Mucosa of stomach (tissue), 1 donor: ENCODE data around the gene RAB4B.
A peak's percentile ranks its signal among the peaks of the same experiment; 100 is the strongest.
"Not testable (repeated sequence)": the region's sequence is repeated elsewhere in the genome, so short reads cannot be mapped to it uniquely, and the experiment has no call there.

Experiments
- H3K27me3 ChIP-seq: one replicate; pipeline ENCODE4 v1.7.0; 2013; ENCODE audit warnings: mild to moderate bottlenecking, low read length; ENCODE audit not compliant: control insufficient read depth, insufficient read depth
- H3K36me3 ChIP-seq: one replicate; pipeline ENCODE4 v1.7.0; 2013; ENCODE audit warnings: low read length; ENCODE audit not compliant: control insufficient read depth, insufficient read depth
- H3K4me1 ChIP-seq: one replicate; pipeline ENCODE4 v1.7.0; 2013; ENCODE audit warnings: mild to moderate bottlenecking, low read length; ENCODE audit not compliant: control insufficient read depth, insufficient read depth
- H3K4me3 ChIP-seq: one replicate; pipeline ENCODE4 v1.7.0; 2013; ENCODE audit warnings: low read length
- H3K9ac ChIP-seq: one replicate; pipeline ENCODE4 v1.7.0; 2013; ENCODE audit warnings: mild to moderate bottlenecking, low read length, moderate library complexity
- H3K9me3 ChIP-seq: one replicate; pipeline ENCODE4 v1.7.0; 2013; ENCODE audit warnings: mild to moderate bottlenecking, low read length, moderate library complexity; ENCODE audit not compliant: control insufficient read depth
- donor health status: Pancreatic carcinoma.

Gene RAB4B

DNA sequence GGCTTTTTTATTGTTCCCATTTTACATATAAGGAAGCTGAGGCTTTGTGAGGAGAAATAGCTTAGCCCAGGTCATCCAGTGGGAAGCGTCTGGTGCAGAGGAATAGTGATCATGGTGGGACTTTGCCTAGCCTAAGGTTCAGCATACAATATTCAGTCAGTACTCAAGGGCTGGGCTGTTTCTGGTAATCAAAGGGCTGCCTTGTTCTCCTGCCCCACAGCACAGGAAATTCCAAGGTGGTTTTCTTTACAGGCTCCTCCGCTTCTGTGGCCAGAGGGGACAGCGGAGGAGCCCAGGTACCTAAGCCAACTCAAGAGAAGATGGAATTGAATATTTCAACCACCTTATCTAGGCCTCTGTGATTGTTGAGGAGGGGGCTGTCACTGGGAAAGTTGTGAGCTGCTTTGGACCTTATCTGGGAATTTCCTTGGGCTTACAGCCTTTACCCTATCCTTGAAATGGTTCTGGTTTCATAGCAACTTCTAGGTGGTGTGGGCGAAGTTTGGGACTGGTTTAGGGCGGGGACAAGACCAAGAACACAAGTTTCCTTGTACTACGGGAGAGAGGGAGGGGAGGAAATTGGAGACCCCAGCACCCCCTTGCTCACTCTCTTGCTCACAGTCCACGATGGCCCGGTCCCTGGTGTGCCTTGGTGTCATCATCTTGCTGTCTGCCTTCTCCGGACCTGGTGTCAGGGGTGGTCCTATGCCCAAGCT, 3.0 kb upstream of the RAB4B start, which contains the start of gene MIA:
Gene MIA (plus strand): TSS at position 606 of the 716 bp plus-strand sequence. CDS start 22 bp downstream, at position 628.
- Histone ChIP-seq H3K4me3 (no peak within 1 kb of the TSS), H3K4me1 (peaks cover 24% of the 10 kb centered on the region)

DNA sequence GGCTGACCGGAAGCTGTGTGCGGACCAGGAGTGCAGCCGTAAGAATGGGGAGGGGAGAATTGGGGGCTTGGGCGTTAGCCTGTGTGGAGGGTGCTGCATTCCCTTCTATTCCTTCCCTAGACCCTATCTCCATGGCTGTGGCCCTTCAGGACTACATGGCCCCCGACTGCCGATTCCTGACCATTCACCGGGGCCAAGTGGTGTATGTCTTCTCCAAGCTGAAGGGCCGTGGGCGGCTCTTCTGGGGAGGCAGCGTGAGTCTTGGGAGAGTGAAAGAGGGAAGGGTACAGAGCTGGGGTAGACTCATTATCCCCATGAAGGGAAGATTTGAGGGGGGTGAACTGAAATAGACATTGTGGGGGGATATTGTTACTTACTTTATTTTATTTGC, 2.4 kb upstream of the RAB4B start:
- peaks cover 24% of the 10 kb centered on the region for H3K4me1 ChIP-seq
- no peaks in the 10 kb centered on the region for H3K9me3 ChIP-seq
- H3K4me3 ChIP-seq = no peak overlapping the region
- no peak overlapping the region for H3K9ac ChIP-seq
- no peaks in the 10 kb centered on the region for H3K27me3 ChIP-seq
- no peaks in the 10 kb centered on the region for H3K36me3 ChIP-seq

More for the DNA sequence above, 3.0 kb upstream of the RAB4B start, which contains the start of gene MIA:
- H3K9ac ChIP-seq = no peak within 1 kb of the TSS
- no peaks in the 10 kb centered on the region for H3K9me3 ChIP-seq
- H3K36me3 ChIP-seq = no peaks in the 10 kb centered on the region
- no peaks in the 10 kb centered on the region for H3K27me3 ChIP-seq

DNA sequence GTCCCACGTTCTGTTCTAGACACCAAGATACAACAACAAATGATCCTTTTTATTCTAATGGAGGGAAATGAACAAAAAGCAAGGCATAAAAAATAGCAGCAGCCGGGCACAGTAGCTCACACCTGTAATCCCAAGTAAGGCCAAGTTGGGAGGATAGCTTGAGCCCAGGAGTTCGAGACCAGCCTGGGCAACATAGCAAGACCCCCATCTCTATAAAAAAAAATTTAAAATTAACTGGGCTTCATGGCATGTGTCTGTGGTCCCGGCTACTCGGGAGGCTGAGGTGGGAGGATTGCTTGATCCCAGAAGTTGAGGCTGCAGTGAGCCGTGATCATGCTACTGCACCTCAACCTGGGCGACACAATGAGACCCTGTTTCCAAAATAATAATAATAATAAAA, 1.7 kb upstream of the RAB4B start:
- Histone ChIP-seq H3K27me3 (no peaks in the 10 kb centered on the region), H3K4me1 (peaks cover 24% of the 10 kb centered on the region), H3K9ac (no peak overlapping the region), H3K4me3 (no peak overlapping the region), H3K36me3 (no peaks in the 10 kb centered on the region), H3K9me3 (no peaks in the 10 kb centered on the region)

DNA sequence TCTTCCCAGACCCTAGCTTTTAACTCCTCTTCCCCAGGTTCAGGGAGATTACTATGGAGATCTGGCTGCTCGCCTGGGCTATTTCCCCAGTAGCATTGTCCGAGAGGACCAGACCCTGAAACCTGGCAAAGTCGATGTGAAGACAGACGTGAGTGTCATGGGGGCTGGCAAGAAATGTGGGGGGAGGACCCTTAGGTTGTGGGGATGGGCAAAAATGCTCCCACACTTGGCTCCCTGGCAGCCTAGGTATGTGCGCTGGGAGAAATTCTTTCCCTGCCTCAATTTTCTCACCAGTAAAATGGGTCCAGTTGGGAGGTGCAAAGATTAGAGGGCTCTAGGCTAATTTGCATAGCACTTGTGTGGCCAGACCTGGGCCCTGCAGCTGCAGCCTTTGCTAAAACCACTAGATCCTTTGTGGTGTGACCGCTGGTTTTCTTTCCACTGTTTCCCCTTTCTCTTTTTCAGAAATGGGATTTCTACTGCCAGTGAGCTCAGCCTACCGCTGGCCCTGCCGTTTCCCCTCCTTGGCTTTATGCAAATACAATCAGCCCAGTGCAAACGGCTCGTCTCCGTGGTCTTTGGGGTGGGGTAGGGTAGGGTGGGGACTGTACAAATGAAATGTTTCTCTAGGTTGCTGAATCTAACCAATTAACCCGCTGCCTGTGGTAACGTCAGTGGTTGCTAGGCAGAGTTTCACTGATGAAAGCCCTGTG, 959 bp upstream of the RAB4B start:
- Histone ChIP-seq H3K4me3 (peak overlapping the region; percentile 52), H3K36me3 (no peaks in the 10 kb centered on the region), H3K9ac (peak overlapping the region; percentile 83), H3K9me3 (no peaks in the 10 kb centered on the region), H3K27me3 (no peaks in the 10 kb centered on the region), H3K4me1 (peaks cover 24% of the 10 kb centered on the region)

DNA sequence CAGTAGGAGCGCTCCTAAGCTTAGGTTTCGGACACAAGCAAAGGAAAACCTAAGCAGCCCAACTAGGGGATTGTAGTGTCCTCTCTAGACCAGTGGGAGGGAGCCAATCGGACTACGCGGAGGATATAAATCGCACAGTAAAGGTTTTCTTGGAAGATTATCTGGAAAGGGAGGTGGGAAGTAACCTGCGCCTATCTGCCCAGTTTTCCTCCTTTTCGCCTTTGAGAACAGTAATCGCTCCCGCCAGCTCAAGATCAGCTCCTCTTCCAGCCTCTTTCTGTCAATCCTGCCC, 456 bp upstream of the RAB4B start:
- no peaks in the 10 kb centered on the region for H3K27me3 ChIP-seq
- H3K4me3 ChIP-seq = peak overlapping the region; percentile 52
- no peaks in the 10 kb centered on the region for H3K36me3 ChIP-seq
- peaks cover 24% of the 10 kb centered on the region for H3K4me1 ChIP-seq
- peak overlapping the region; percentile 83 for H3K9ac ChIP-seq
- H3K9me3 ChIP-seq = no peaks in the 10 kb centered on the region

DNA sequence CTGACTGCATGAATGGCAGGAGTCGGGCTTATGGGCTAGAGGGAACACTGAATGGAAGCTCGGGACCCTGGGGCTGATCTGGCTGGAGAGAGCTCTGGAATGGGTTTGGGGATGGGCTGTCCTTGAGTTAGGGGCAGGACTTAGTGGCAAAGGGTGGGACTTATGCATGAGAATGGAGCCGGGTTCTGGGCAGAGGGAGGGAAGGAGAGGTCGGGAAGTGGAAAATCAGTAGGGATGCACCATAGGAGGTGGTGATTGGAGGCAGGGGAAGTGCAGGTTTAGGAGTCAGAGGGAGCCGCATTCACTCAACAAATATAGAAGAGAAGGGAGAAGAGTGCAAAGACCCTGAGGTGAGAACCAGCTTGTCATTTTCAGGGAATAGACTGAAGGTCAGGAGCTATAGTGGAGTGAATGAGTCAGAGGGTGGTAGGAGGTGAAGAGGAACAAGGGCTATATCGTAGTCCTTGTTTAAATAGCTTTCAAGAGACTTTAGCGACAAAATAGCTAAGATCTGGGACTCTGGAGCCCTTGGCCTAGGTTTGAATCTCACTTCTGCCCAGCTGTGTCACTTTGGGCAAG, 748 bp downstream of the RAB4B start:
- Histone ChIP-seq H3K27me3 (no peaks in the 10 kb centered on the region), H3K4me1 (peaks cover 24% of the 10 kb centered on the region), H3K9ac (peak overlapping the region; percentile 83), H3K4me3 (peak overlapping the region; percentile 84), H3K9me3 (no peaks in the 10 kb centered on the region), H3K36me3 (no peaks in the 10 kb centered on the region)

DNA sequence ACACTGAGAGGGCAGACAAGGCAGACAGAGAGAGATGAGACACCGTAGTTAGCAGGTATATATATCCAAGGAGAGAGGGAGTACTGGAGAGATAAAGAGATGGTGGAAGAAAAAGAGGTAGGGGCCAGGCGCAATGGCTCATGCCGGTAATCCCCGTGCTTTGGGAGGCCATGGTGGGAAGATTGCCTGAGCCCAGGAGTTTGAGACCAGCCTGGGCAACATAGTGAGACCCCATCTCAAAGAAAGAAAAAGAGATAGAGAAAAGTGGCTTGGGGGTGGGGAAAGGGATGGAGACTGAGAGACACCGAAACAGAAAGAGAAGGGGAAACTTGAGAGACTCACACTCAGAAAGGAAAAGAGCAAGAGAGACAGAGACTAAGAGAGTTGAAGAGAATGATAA, 2.5 kb downstream of the RAB4B start:
- Histone ChIP-seq H3K27me3 (no peaks in the 10 kb centered on the region), H3K9me3 (no peaks in the 10 kb centered on the region), H3K36me3 (no peaks in the 10 kb centered on the region), H3K9ac (no peak overlapping the region), H3K4me1 (peaks cover 14% of the 10 kb centered on the region), H3K4me3 (no peak overlapping the region)

DNA sequence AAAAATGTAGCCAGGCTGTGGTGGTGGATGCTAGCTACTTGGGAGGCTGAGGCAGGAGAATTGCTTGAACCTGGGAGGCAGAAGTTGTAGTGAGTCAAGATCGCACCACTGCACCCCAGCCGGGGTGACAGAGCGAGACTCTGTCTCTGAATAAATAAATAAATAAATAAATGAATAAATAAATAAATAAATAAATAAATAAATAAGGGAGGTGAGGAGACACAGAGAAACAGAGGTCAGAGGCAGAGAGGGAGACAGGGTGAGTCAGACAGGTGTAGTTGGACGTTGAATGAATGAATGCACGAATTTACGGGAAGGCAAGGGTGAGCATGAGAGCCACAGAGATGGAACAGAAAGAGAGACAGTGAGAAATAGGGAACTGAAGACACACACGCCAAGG, 3.1 kb downstream of the RAB4B start:
- no peaks in the 10 kb centered on the region for H3K36me3 ChIP-seq
- no peaks in the 10 kb centered on the region for H3K9me3 ChIP-seq
- no peak overlapping the region for H3K4me3 ChIP-seq
- no peaks in the 10 kb centered on the region for H3K27me3 ChIP-seq
- H3K4me1 ChIP-seq = peaks cover 14% of the 10 kb centered on the region
- no peak overlapping the region for H3K9ac ChIP-seq

DNA sequence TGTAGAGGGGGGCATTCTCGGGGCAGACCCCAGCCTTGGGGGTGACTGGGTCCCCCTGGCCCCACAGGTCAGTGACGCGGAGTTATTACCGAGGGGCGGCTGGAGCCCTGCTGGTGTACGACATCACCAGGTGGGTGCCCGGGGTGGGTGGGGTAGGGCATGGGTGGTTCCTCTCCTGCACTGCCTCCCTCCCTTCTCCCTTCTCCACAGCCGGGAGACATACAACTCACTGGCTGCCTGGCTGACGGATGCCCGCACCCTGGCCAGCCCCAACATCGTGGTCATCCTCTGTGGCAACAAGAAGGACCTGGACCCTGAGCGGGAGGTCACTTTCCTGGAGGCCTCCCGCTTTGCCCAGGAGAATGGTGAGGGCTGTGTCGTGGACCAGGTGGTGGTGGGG, 5.7 kb downstream of the RAB4B start:
- peaks cover 7% of the 10 kb centered on the region for H3K4me1 ChIP-seq

DNA sequence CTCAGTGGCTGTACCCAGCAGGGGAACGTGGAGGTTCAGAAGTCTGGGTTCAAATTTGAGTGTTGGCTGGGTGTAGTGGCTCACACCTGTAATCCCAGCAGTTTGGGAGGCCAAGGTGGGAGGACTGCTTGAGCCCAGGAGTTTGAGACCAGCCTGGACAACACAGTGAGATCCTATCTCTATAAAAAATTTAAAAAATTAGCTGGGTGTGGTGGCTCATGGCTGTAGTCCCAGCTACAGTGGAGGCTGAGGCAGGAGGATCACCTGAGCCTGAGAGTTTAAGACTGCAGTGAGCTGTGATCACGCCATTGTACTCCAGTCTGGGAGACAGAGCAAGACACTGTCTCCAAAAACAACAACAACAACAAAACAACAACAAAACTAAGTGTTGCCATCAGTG, 6.1 kb downstream of the RAB4B start:
- not testable (repeated sequence) for H3K4me3 ChIP-seq, H3K36me3 ChIP-seq, H3K4me1 ChIP-seq, H3K27me3 ChIP-seq, H3K9ac ChIP-seq, H3K9me3 ChIP-seq

More for the DNA sequence above, 5.7 kb downstream of the RAB4B start:
- Histone ChIP-seq H3K27me3 (no peaks in the 10 kb centered on the region), H3K9ac (no peak overlapping the region), H3K9me3 (no peaks in the 10 kb centered on the region), H3K36me3 (no peaks in the 10 kb centered on the region), H3K4me3 (no peak overlapping the region)

DNA sequence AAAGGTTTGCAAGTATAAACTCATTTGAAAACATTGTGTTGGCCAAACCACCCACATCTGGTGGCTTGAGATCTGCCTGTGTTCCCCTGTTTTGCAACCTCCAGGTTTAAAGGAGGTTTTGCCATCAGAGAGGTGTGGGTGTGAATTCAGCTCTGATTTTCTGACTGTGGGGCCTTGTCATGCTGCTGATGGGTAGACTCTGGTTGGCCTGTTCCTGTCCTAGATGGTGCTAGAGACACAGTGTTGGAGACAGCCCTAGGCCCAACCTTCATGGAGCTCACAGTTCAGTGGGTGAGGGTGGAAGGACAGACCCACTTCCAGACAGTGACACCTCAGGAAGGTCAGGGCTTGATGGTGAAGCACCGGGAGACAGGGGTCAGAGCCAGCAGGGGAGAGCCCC, 7.5 kb downstream of the RAB4B start:
- H3K27me3 ChIP-seq = no peaks in the 10 kb centered on the region
- no peaks in the 10 kb centered on the region for H3K36me3 ChIP-seq
- no peaks in the 10 kb centered on the region for H3K4me1 ChIP-seq
- no peak overlapping the region for H3K9ac ChIP-seq
- H3K9me3 ChIP-seq = no peaks in the 10 kb centered on the region
- H3K4me3 ChIP-seq = no peak overlapping the region
